ENCODE measurements around the gene INA. TPM values are rescaled to one million over a fixed set of nuclear protein-coding genes. Genes with fewer than 3 reads are reported as not detected.

The INA gene
- total and polyA plus RNA-seq, 12 donors = 0.18 to 18.3 (median 6.8) TPM; not detected in 1

DNA sequence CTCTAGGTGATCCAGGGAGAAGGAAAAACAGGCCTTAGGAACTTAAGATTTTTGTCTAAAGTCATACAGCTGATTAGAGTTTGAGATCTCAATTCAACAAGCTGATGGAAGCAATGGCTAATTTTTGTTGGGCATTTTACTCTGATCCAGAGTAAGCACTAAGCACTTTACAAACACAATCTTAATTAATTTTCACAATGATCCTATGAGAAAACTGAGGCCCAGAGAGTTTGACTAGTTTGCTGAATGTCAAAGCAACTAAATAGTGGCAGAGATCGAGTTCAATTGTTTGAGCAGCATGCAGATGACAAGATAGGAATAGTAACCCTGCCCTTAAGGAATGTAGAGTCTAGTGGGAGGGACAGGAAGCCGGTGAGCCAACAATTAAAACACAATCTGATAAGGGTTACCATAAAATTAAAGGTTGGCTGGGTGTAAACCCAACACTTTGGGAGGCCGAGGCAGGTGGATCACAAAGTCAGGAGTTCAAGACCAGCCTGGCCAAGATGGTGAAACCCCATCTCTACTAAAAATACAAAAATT, 44.7 kb upstream of the INA start:
- Histone ChIP-seq H3K36me3 (replicated peaks in 1 of 2) (no peaks in the 10 kb centered on the region), H3K27ac (no peak overlapping the region), H3K4me1 (replicated peaks in 1 of 2) (peaks cover 0 to 12% of the 10 kb centered on the region in 2 donors), H3K27me3 (no peaks in the 10 kb centered on the region), H3K9me3 (replicated peaks in 1 of 3) (no peaks in the 10 kb centered on the region), H3K4me3 (no peak overlapping the region)
- intact Hi-C loops (cut with DNase I) = no loop called here
- 78 to 85% (median 80%) methylated on average over 3 of the region's 3 CpGs for WGBS, 4 donors
- no peak for DNase-seq
- no peak for TF ChIP-seq POLR2A (IDR thresholded peaks at IDR 0.05)
- TF ChIP-seq, protein P1, sequence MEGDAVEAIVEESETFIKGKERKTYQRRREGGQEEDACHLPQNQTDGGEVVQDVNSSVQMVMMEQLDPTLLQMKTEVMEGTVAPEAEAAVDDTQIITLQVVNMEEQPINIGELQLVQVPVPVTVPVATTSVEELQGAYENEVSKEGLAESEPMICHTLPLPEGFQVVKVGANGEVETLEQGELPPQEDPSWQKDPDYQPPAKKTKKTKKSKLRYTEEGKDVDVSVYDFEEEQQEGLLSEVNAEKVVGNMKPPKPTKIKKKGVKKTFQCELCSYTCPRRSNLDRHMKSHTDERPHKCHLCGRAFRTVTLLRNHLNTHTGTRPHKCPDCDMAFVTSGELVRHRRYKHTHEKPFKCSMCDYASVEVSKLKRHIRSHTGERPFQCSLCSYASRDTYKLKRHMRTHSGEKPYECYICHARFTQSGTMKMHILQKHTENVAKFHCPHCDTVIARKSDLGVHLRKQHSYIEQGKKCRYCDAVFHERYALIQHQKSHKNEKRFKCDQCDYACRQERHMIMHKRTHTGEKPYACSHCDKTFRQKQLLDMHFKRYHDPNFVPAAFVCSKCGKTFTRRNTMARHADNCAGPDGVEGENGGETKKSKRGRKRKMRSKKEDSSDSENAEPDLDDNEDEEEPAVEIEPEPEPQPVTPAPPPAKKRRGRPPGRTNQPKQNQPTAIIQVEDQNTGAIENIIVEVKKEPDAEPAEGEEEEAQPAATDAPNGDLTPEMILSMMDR (IDR thresholded peaks at IDR 0.05) = no peak

DNA sequence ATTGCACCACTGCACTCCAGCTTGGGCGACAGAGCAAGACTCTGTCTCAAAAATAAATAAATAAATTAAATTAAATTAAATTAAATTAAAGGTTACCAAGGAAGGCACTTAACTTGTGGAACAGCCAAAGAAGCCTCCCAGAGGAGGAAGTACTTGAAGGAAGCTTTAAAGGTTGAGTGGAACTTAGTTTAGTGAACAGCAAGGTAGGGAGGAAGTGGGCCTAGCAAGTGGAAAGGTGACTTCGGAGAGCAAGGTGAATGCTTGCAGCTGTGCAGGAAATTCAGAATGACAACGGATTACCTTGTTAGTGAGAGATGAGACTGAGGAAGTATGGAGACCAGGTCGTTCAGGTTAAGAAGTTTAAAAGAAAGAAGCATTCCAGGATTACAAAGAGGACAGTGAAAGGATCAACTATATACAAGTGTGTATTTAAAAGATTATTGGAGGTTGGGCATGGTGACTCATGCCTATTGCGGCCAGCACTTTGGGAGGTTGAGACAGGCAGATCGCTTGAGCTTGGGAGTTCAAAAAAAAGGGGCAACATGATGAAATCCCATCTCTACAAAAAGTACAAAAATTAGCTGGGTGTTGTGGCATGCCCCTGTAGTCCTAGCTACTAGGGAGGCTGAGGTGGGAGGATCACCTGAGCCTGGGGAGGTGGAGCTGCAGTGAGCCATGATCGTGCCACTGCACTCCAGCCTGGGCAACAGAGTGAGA, 44.0 kb upstream of the INA start:
- 80 to 88% (median 81%) methylated on average over 7 of the region's 7 CpGs for WGBS, 4 donors
- H3K4me1 ChIP-seq (replicated peaks in 1 of 2) = peaks cover 0 to 12% of the 10 kb centered on the region in 2 donors
- H3K27me3 ChIP-seq = no peaks in the 10 kb centered on the region
- TF ChIP-seq POLR2A (IDR thresholded peaks at IDR 0.05) = no peak
- TF ChIP-seq, protein P1 (IDR thresholded peaks at IDR 0.05) = no peak
- intact Hi-C loops (cut with DNase I) = no loop called here
- DNase-seq = no peak
- no peaks in the 10 kb centered on the region for H3K9me3 ChIP-seq (replicated peaks in 1 of 3)
- H3K4me3 ChIP-seq = no peak overlapping the region
- H3K27ac ChIP-seq = no peak overlapping the region
- no peaks in the 10 kb centered on the region for H3K36me3 ChIP-seq (replicated peaks in 1 of 2)

DNA sequence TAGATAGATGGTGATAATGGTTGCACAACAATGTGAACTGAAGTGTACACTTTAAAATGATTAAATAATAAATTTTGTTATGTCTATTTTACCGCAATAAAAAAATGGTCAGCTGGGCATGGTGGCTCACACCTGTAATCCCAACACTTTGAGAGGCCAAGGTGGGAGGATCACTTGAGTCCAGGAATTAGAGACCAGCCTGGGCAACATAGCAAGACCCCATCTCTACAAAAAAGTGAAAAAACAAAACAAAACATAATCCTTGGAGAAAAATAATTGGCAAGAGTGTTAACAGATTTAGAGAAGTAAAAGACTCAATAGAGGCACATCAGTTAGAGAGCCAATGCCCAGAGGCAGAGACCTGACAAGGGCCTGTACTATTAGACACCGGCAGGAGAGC, 41.2 kb upstream of the INA start:
- intact Hi-C loops (cut with DNase I) = no loop called here
- Histone ChIP-seq H3K27ac (no peak overlapping the region), H3K9me3 (replicated peaks in 1 of 3) (no peaks in the 10 kb centered on the region), H3K4me1 (replicated peaks in 1 of 2) (peaks cover 0 to 11% of the 10 kb centered on the region in 2 donors), H3K4me3 (no peak overlapping the region), H3K36me3 (replicated peaks in 1 of 2) (no peaks in the 10 kb centered on the region), H3K27me3 (no peaks in the 10 kb centered on the region)
- TF ChIP-seq, protein P1 (IDR thresholded peaks at IDR 0.05) = no peak
- no peak for TF ChIP-seq POLR2A (IDR thresholded peaks at IDR 0.05)
- 91 to 96% (median 93%) methylated on average over 2 of the region's 2 CpGs for WGBS, 4 donors
- no peak for DNase-seq

DNA sequence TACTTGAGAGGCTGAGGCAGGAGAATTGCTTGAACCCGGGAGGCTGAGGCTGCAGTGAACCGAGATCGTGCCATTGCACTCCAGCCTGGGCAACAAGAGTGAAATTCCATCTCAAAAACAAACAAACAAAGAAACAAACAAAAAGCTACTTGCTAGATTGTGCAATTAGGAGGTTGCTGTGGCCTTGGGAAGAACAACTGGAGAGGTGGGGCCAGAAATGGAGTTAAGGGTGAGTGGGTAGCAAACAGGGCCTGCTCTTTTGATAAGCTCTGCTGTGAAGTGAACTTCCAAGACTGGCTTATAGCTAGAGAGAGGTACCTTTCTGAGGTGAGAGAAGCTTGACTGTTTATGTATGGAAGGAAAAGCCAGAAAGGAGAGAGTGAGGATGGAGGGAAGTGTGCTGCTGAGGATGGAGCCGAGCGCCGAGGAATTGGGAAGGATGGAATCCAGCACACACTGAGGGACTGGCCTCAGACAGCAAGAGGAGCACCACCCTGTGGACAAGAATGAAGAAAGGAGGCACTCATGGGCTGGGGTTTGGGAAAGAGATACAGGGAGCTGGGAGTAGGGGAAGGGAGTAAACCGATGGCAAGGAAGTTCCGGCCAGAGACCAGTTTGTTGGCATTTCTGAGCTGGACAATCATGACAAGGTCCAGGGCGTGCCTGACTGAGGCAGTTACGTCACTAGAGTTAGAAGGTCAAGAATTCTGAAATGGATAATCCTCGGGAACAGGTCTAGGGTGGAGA, 38.3 kb upstream of the INA start:
- Histone ChIP-seq H3K4me3 (no peak overlapping the region), H3K4me1 (replicated peaks in 1 of 2) (peaks cover 5 to 9% of the 10 kb centered on the region in 2 donors), H3K27ac (no peak overlapping the region), H3K27me3 (no peaks in the 10 kb centered on the region), H3K36me3 (replicated peaks in 1 of 2) (no peaks in the 10 kb centered on the region), H3K9me3 (replicated peaks in 1 of 3) (no peaks in the 10 kb centered on the region)
- WGBS, 4 donors = 68 to 82% (median 72%) methylated on average over 11 of the region's 11 CpGs
- DNase-seq = peak in 6 of 7 donors; percentile 15 to 64 (median 42)
- intact Hi-C loops (cut with DNase I) = no loop called here
- TF ChIP-seq, protein P1 (IDR thresholded peaks at IDR 0.05) = peak in 5 of 6 experiments; percentile 14 to 42 (median 30)
- no peak for TF ChIP-seq POLR2A (IDR thresholded peaks at IDR 0.05)
